OCI-LY7 (cell line): Measurements from ENCODE around the gene CADM2. TPM values are rescaled to one million over a fixed set of nuclear protein-coding genes. Genes with fewer than 3 reads are reported as not detected.

Experiments
- BruUV-seq: library from RNA; stranded (reverse); fragments of 400-500 nt; replicated peaks from 2 replicates; lab custom pipeline; 2021; lab: Mats Ljungman, UMichigan
- CTCF ChIA-PET: fragments of 300-600 bp; sonication (Branson Sonifier 250); formaldehyde crosslinking; loops from one replicate; lab custom pipeline; 2022; ENCODE audit warnings: antibody characterized with exemption; ENCODE audit not compliant: unreplicated experiment; lab: Charles Lee
- POLR2A ChIA-PET: fragments of 300-600 bp; sonication (Branson Sonifier 250); formaldehyde crosslinking; loops from one replicate; lab custom pipeline; 2022; ENCODE audit warnings: antibody characterized with exemption; lab: Charles Lee
- DNase-seq: peaks from one replicate; pipeline ENCODE4 v3.0.0-alpha.2; 2015; ENCODE audit warnings: low spot score
- H2AFZ ChIP-seq: fragments of 200-600 bp; sonication (generic), shearing (Covaris generic); 2 replicates; pipeline ENCODE4 v1.6.1; 2014; ENCODE audit warnings: mild to moderate bottlenecking, antibody characterized with exemption, low read length, moderate library complexity
- H3K27ac ChIP-seq: fragments of 200-600 bp; sonication (generic); 2 replicates; pipeline ENCODE4 v1.5.1; 2014; ENCODE audit warnings: mixed run types, low read depth, mild to moderate bottlenecking, moderate library complexity, low read length, inconsistent platforms; ENCODE audit not compliant: poor library complexity, severe bottlenecking
- H3K36me3 ChIP-seq: fragments of 200-600 bp; sonication (generic); 2 replicates; pipeline ENCODE4 v1.6.1; 2014; ENCODE audit warnings: mild to moderate bottlenecking, antibody characterized with exemption, low read length, moderate library complexity, mixed read lengths; ENCODE audit not compliant: insufficient read depth
- H3K4me1 ChIP-seq: fragments of 200-600 bp; sonication (generic); 2 replicates; pipeline ENCODE4 v1.5.1; 2014; ENCODE audit warnings: mild to moderate bottlenecking, low read length; ENCODE audit not compliant: insufficient read depth, poor library complexity, severe bottlenecking
- H3K4me2 ChIP-seq: fragments of 200-600 bp; sonication (generic); 2 replicates; pipeline ENCODE4 v1.6.1; 2014; ENCODE audit warnings: mild to moderate bottlenecking, low read length
- H3K4me3 ChIP-seq: fragments of 200-600 bp; sonication (generic); 2 replicates; pipeline ENCODE4 v1.5.1; 2014; ENCODE audit warnings: mild to moderate bottlenecking, low read depth, low read length; ENCODE audit not compliant: poor library complexity, severe bottlenecking
- H3K79me2 ChIP-seq: fragments of 200-600 bp; sonication (generic); 2 replicates; pipeline ENCODE4 v1.6.1; 2016; ENCODE audit warnings: low read depth, mild to moderate bottlenecking, low read length, moderate library complexity, mixed read lengths; ENCODE audit not compliant: insufficient read depth
- H3K9me2 ChIP-seq: fragments of 200-600 bp; sonication (generic); 2 replicates; pipeline ENCODE4 v1.6.1; 2016; ENCODE audit warnings: mild to moderate bottlenecking, low read length, mixed read lengths; ENCODE audit not compliant: insufficient read depth
- H3K9me3 ChIP-seq: fragments of 200-600 bp; sonication (generic); 2 replicates; pipeline ENCODE4 v1.6.1; 2014; ENCODE audit warnings: mild to moderate bottlenecking, mixed run types, low read length, mixed read lengths
- H4K20me1 ChIP-seq: fragments of 200-600 bp; sonication (generic); 2 replicates; pipeline ENCODE4 v1.6.1; 2014; ENCODE audit warnings: mild to moderate bottlenecking, antibody characterized with exemption, low read length, moderate library complexity, mixed read lengths; ENCODE audit not compliant: insufficient read depth
- EZH2phosphoT487 ChIP-seq: fragments of 200-600 bp; sonication (generic); IDR thresholded peaks from 2 replicates; pipeline ENCODE4 v1.6.1; 2018; ENCODE audit warnings: low read depth, borderline replicate concordance, mild to moderate bottlenecking, mixed run types, antibody characterized with exemption, low read length, moderate library complexity, mixed read lengths
- intact Hi-C: fragments of 100-400 bp; cut with micrococcal nuclease; formaldehyde crosslinking; loops from one replicate; pipeline ENCODE4 v1.10.0; 2022; ENCODE audit not compliant: unreplicated experiment
- total RNA-seq, 2 experiments: library from RNA; depleted of rRNA in 1 of 2; stranded (reverse); fragments of >200 nt in 1 of 2; shearing (Covaris generic) in 1 of 2; gene quantifications; 2 replicates each; pipeline ENCODE4 v1.2.3, GENCODE V29; 2014 to 2022
- TF ChIP-seq, protein P1 (sequence below): fragments of 200-600 bp; sonication (generic); conservative IDR thresholded peaks from 2 replicates; pipeline ENCODE4 v1.5.1; 2014; ENCODE audit warnings: mild to moderate bottlenecking, antibody characterized with exemption, low read length, moderate library complexity, mixed read lengths

CADM2 gene
- total RNA-seq, 2 experiments from 2014 or later: not detected

- Histone ChIP-seq H3K36me3 (no peaks in the 10 kb centered on the region), H3K4me3 (no peak overlapping the region), H3K9me3 (no peaks in the 10 kb centered on the region), H2AFZ (no peak overlapping the region), H3K4me1 (no peaks in the 10 kb centered on the region), H3K4me2 (no peak overlapping the region), H3K9me2 (no peaks in the 10 kb centered on the region), H3K27ac (no peak overlapping the region), H3K79me2 (no peaks in the 10 kb centered on the region), H4K20me1 (no peaks in the 10 kb centered on the region)
- ChIA-PET CTCF (no interaction called here), POLR2A (no interaction called here)
- DNase-seq: no peak
- intact Hi-C loops: no loop called here
- BruUV-seq: no TSS peak
- no peak for TF ChIP-seq EZH2phosphoT487
- TF ChIP-seq, protein P1, sequence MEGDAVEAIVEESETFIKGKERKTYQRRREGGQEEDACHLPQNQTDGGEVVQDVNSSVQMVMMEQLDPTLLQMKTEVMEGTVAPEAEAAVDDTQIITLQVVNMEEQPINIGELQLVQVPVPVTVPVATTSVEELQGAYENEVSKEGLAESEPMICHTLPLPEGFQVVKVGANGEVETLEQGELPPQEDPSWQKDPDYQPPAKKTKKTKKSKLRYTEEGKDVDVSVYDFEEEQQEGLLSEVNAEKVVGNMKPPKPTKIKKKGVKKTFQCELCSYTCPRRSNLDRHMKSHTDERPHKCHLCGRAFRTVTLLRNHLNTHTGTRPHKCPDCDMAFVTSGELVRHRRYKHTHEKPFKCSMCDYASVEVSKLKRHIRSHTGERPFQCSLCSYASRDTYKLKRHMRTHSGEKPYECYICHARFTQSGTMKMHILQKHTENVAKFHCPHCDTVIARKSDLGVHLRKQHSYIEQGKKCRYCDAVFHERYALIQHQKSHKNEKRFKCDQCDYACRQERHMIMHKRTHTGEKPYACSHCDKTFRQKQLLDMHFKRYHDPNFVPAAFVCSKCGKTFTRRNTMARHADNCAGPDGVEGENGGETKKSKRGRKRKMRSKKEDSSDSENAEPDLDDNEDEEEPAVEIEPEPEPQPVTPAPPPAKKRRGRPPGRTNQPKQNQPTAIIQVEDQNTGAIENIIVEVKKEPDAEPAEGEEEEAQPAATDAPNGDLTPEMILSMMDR: no peak
Measured at GRCh38 chr3:85922374-85922773, 963.6 kb downstream of the CADM2 start.

- H3K36me3 ChIP-seq: no peaks in the 10 kb centered on the region
- H3K9me2 ChIP-seq: no peaks in the 10 kb centered on the region
- no peak for DNase-seq
- H3K4me1 ChIP-seq: no peaks in the 10 kb centered on the region
- CTCF ChIA-PET: no interaction called here
- H2AFZ ChIP-seq: no peak overlapping the region
- intact Hi-C loops: no loop called here
- no peaks in the 10 kb centered on the region for H3K79me2 ChIP-seq
- H3K4me3 ChIP-seq: no peak overlapping the region
- no peaks in the 10 kb centered on the region for H4K20me1 ChIP-seq
- BruUV-seq: no TSS peak
- no peak overlapping the region for H3K27ac ChIP-seq
- TF ChIP-seq EZH2phosphoT487: no peak
- TF ChIP-seq, protein P1: no peak
- H3K9me3 ChIP-seq: no peaks in the 10 kb centered on the region
- POLR2A ChIA-PET: no interaction called here
- H3K4me2 ChIP-seq: no peak overlapping the region
Measured at GRCh38 chr3:85930718-85931117, 971.9 kb downstream of the CADM2 start.

- TF ChIP-seq EZH2phosphoT487: no peak
- TF ChIP-seq, protein P1: no peak
- intact Hi-C loops: no loop called here
- CTCF ChIA-PET: no interaction called here
- Histone ChIP-seq H4K20me1 (no peaks in the 10 kb centered on the region), H3K36me3 (no peaks in the 10 kb centered on the region), H3K4me2 (no peak overlapping the region), H2AFZ (no peak overlapping the region), H3K4me1 (no peaks in the 10 kb centered on the region), H3K27ac (no peak overlapping the region), H3K79me2 (no peaks in the 10 kb centered on the region), H3K9me3 (no peaks in the 10 kb centered on the region), H3K9me2 (no peaks in the 10 kb centered on the region), H3K4me3 (no peak overlapping the region)
- DNase-seq: no peak
- BruUV-seq: no TSS peak
- POLR2A ChIA-PET: no interaction called here
Measured at GRCh38 chr3:85933326-85933725, 974.5 kb downstream of the CADM2 start.
